ENCODE data around the gene HSPBP1. TPM values are rescaled to one million over a fixed set of nuclear protein-coding genes. Genes with fewer than 3 reads are reported as not detected.

HSPBP1 gene
- total and polyA plus RNA-seq, 9 of the 15 experiments (the other 6 are each of a cell fraction or from before 2014, with no cell fraction given): 0.83 to 81.3 (median 21.8) TPM

GRCh38 chr19:55258828-55259539 is 20.9 kb downstream of the HSPBP1 start, which contains the start of gene PPP6R1 (continued):
- no peak for TF ChIP-seq GTF2A2 (tag; IDR thresholded peaks at IDR 0.05)
- TF ChIP-seq ZNF12 (CRISPR knock-in tag; IDR thresholded peaks at IDR 0.05): 0 out of 2 replicates have a peak, but pooled peaks have one; percentile 57
- peak; percentile 93 for TF ChIP-seq HDAC2 (IDR thresholded peaks at IDR 0.05)
- no peak for TF ChIP-seq ZNF23 (CRISPR knock-in tag; IDR thresholded peaks at IDR 0.05)
- TF ChIP-seq, protein P1, sequence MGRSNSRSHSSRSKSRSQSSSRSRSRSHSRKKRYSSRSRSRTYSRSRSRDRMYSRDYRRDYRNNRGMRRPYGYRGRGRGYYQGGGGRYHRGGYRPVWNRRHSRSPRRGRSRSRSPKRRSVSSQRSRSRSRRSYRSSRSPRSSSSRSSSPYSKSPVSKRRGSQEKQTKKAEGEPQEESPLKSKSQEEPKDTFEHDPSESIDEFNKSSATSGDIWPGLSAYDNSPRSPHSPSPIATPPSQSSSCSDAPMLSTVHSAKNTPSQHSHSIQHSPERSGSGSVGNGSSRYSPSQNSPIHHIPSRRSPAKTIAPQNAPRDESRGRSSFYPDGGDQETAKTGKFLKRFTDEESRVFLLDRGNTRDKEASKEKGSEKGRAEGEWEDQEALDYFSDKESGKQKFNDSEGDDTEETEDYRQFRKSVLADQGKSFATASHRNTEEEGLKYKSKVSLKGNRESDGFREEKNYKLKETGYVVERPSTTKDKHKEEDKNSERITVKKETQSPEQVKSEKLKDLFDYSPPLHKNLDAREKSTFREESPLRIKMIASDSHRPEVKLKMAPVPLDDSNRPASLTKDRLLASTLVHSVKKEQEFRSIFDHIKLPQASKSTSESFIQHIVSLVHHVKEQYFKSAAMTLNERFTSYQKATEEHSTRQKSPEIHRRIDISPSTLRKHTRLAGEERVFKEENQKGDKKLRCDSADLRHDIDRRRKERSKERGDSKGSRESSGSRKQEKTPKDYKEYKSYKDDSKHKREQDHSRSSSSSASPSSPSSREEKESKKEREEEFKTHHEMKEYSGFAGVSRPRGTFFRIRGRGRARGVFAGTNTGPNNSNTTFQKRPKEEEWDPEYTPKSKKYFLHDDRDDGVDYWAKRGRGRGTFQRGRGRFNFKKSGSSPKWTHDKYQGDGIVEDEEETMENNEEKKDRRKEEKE (IDR thresholded peaks at IDR 0.05; ENCODE audit: borderline replicate concordance in 1 of 2, control insufficient read depth in 1 of 2, low read depth in 2 of 2, low read length in 1 of 2): peak in 1 of 2 experiments; percentile 95; a peak in 2 of 4 replicates
- peak; percentile 99 for TF ChIP-seq CXXC5 (CRISPR knock-in tag; IDR thresholded peaks at IDR 0.05)
- peak; percentile 53 to 57 for TF ChIP-seq RAD21 (CRISPR knock-in tag; conservative IDR thresholded peaks at IDR 0.05 in 1 of 2, IDR thresholded peaks at IDR 0.05 in 1 of 2)
- TF ChIP-seq ZNF280A (IDR thresholded peaks at IDR 0.05; ENCODE audit: low read depth, partially characterized antibody): no peak
- no peak for TF ChIP-seq EHMT2 (IDR thresholded peaks at IDR 0.05)
- TF ChIP-seq GTF2B (IDR thresholded peaks at IDR 0.05; ENCODE audit: extremely low read depth, insufficient read length): no peak
- peak; percentile 86 to 94 for TF ChIP-seq MNT (conservative IDR thresholded peaks at IDR 0.05)
- no peak for TF ChIP-seq NFE2 (IDR thresholded peaks at IDR 0.05; ENCODE audit: low read depth)
- TF ChIP-seq, protein P2, sequence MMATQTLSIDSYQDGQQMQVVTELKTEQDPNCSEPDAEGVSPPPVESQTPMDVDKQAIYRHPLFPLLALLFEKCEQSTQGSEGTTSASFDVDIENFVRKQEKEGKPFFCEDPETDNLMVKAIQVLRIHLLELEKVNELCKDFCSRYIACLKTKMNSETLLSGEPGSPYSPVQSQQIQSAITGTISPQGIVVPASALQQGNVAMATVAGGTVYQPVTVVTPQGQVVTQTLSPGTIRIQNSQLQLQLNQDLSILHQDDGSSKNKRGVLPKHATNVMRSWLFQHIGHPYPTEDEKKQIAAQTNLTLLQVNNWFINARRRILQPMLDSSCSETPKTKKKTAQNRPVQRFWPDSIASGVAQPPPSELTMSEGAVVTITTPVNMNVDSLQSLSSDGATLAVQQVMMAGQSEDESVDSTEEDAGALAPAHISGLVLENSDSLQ (IDR thresholded peaks at IDR 0.05): peak; percentile 79
- TF ChIP-seq KLF16 (IDR thresholded peaks at IDR 0.05): 0 out of 2 replicates have a peak, but pooled peaks have one; percentile 10
- peak; percentile 76; the same call in 1 of the 2 replicates for TF ChIP-seq JUN (IDR thresholded peaks at IDR 0.05; ENCODE audit: borderline replicate concordance, low read depth, low read length)
- 0 out of 2 replicates have a peak, but pooled peaks have one; percentile 74 for TF ChIP-seq JUN (CRISPR knock-in tag; IDR thresholded peaks at IDR 0.05; ENCODE audit: borderline replicate concordance)
- TF ChIP-seq ZNF57 (CRISPR knock-in tag; IDR thresholded peaks at IDR 0.05): no peak
